ENCODE measurements around the gene ART4. TPM values are rescaled to one million over a fixed set of nuclear protein-coding genes. Genes with fewer than 3 reads are reported as not detected.

Gene ART4
- total RNA-seq, 4 donors from 2014 or later: 0.16 to 0.68 TPM; not detected in 2

GRCh38 chr12:14836336-14837210 lies 6.8 kb downstream of the ART4 start:
- H3K9me3 ChIP-seq: no peaks in the 10 kb centered on the region
- 53 to 79% methylated on average over 4 to 7 of the region's 7 CpGs for WGBS, 2 donors (ENCODE audit: low coverage in 1 of 2)
- intact Hi-C loops (cut with DNase I; ENCODE audit: low total_unique reads) (no loop called here), in situ Hi-C loops (cut with MboI; ENCODE audit: low pct_ligation_motif_present in 1 of 4, low pct_unique_long_range_greater_than_20kb in 1 of 4, low sequenced_read_pairs in 3 of 4) (loop anchor here in 2 of 4 donors (25.0 kb wide), 2 partner anchors 426 to 676 kb away; no protein-coding TSS in a partner anchor)
- DNase-seq: no peak
- no peak overlapping the region for H3K27ac ChIP-seq
- no peak overlapping the region for H3K4me3 ChIP-seq
- no peak for TF ChIP-seq POLR2AphosphoS5 (IDR thresholded peaks at IDR 0.05)
- no peak for TF ChIP-seq CTCF (IDR thresholded peaks at IDR 0.05)
- no peak for TF ChIP-seq POLR2A (IDR thresholded peaks at IDR 0.05)
- TF ChIP-seq EP300 (IDR thresholded peaks at IDR 0.05; ENCODE audit: low read depth): no peak
- H3K4me1 ChIP-seq: peaks cover 1 to 17% (median 3%) of the 10 kb centered on the region in 4 donors
- H3K36me3 ChIP-seq: no peaks in the 10 kb centered on the region
- no peaks in the 10 kb centered on the region for H3K27me3 ChIP-seq

GRCh38 chr12:14834509-14834908 lies 8.8 kb downstream of the ART4 start:
- Histone ChIP-seq H3K9me3 (no peaks in the 10 kb centered on the region), H3K4me1 (no peaks in the 10 kb centered on the region), H3K27ac (no peak overlapping the region), H3K36me3 (no peaks in the 10 kb centered on the region), H3K4me3 (no peak overlapping the region), H3K27me3 (no peaks in the 10 kb centered on the region)
- no peak for TF ChIP-seq POLR2A (IDR thresholded peaks at IDR 0.05)
- TF ChIP-seq EP300 (IDR thresholded peaks at IDR 0.05; ENCODE audit: low read depth): no peak
- TF ChIP-seq POLR2AphosphoS5 (IDR thresholded peaks at IDR 0.05): no peak
- no peak for TF ChIP-seq CTCF (IDR thresholded peaks at IDR 0.05)
- intact Hi-C loops (cut with DNase I; ENCODE audit: low total_unique reads) (no loop called here), in situ Hi-C loops (cut with MboI; ENCODE audit: low pct_ligation_motif_present in 1 of 4, low pct_unique_long_range_greater_than_20kb in 1 of 4, low sequenced_read_pairs in 3 of 4) (loop anchor here in 2 of 4 donors (25.0 kb wide), 2 partner anchors 428 to 678 kb away; no protein-coding TSS in a partner anchor)
- DNase-seq: no peak

- no peaks in the 10 kb centered on the region for H3K36me3 ChIP-seq
- intact Hi-C loops (cut with DNase I; ENCODE audit: low total_unique reads) (no loop called here), in situ Hi-C loops (cut with MboI; ENCODE audit: low pct_ligation_motif_present in 1 of 4, low pct_unique_long_range_greater_than_20kb in 1 of 4, low sequenced_read_pairs in 3 of 4) (loop anchor here in 2 of 4 donors (25.0 kb wide), 2 partner anchors 428 to 678 kb away; no protein-coding TSS in a partner anchor)
- TF ChIP-seq EP300 (IDR thresholded peaks at IDR 0.05; ENCODE audit: low read depth) (no peak), CTCF (IDR thresholded peaks at IDR 0.05) (no peak), POLR2A (IDR thresholded peaks at IDR 0.05) (no peak), POLR2AphosphoS5 (IDR thresholded peaks at IDR 0.05) (no peak)
- H3K9me3 ChIP-seq: no peaks in the 10 kb centered on the region
- DNase-seq: no peak
- no peaks in the 10 kb centered on the region for H3K27me3 ChIP-seq
- no peaks in the 10 kb centered on the region for H3K4me1 ChIP-seq
- 42 to 63% methylated on average over 1 of the region's 1 CpG for WGBS, 2 donors (ENCODE audit: low coverage in 1 of 2)
- no peak overlapping the region for H3K27ac ChIP-seq
- H3K4me3 ChIP-seq: no peak overlapping the region
Measured at GRCh38 chr12:14833952-14834351, 9.4 kb downstream of the ART4 start.

GRCh38 chr12:14833336-14833735 lies 10.0 kb downstream of the ART4 start:
- Histone ChIP-seq H3K4me3 (no peak overlapping the region), H3K4me1 (no peaks in the 10 kb centered on the region), H3K27ac (no peak overlapping the region), H3K9me3 (no peaks in the 10 kb centered on the region), H3K27me3 (no peaks in the 10 kb centered on the region), H3K36me3 (no peaks in the 10 kb centered on the region)
- TF ChIP-seq EP300 (IDR thresholded peaks at IDR 0.05; ENCODE audit: low read depth) (no peak), POLR2A (IDR thresholded peaks at IDR 0.05) (no peak), POLR2AphosphoS5 (IDR thresholded peaks at IDR 0.05) (no peak), CTCF (IDR thresholded peaks at IDR 0.05) (no peak)
- 81 to 89% methylated on average over 3 of the region's 3 CpGs for WGBS, 2 donors (ENCODE audit: low coverage in 1 of 2)
- intact Hi-C loops (cut with DNase I; ENCODE audit: low total_unique reads) (no loop called here), in situ Hi-C loops (cut with MboI; ENCODE audit: low pct_ligation_motif_present in 1 of 4, low pct_unique_long_range_greater_than_20kb in 1 of 4, low sequenced_read_pairs in 3 of 4) (loop anchor here in 2 of 4 donors (25.0 kb wide), 2 partner anchors 429 to 679 kb away; no protein-coding TSS in a partner anchor)
- DNase-seq: no peak
